Right ventricle myocardium inferior (tissue), 1 donor: ENCODE data around the gene FRS3. TPM values are rescaled to one million over a fixed set of nuclear protein-coding genes. Genes with fewer than 3 reads are reported as not detected.

Experiments
- ATAC-seq: fragments of 200-7000 bp; cut with Tn5 transposase; one replicate; pipeline ENCODE4 v1.9.1; 2020; ENCODE audit warnings: mild to moderate bottlenecking, moderate library complexity
- DNase-seq: peaks from one replicate; pipeline ENCODE4 v3.0.0; 2021; ENCODE audit errors: missing footprints
- intact Hi-C: fragments of 100-400 bp; cut with DNase I; formaldehyde crosslinking; loops from one replicate; pipeline ENCODE4 v1.11.0; 2022
- total RNA-seq: library from RNA; stranded (reverse); fragmentation: NEBNext Ultra II Directional; extraction: Animal tissue kit (Norgen Biotek cat#: 25700); gene quantifications from one replicate; pipeline ENCODE4 v1.2.1, GENCODE V29; 2021
- donor health status: DM: no; HTN: yes; CAD: no; lungs with severe emphysema.

Gene FRS3
- total RNA-seq, 1 donor from 2014 or later = 5.1 TPM

DNA sequence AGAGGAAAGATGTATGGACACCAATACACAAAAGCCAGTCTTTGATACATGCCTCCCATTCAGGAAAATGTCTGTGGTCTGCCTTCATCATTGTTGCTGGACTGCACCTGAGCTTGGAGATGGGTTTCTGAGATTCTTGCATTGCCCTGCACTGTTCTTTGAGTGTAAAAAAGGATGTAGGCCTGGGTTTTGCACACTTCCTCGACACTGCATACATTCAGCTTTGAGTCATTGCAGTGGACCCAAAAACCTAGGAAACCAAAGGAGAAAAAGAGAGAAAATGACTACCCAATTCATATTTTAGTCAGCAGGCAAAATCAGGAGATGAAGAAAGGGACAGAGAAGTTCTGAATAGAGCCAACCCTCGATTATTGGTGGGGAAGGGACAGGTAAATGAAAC is 16.8 kb upstream of the FRS3 start:
- DNase-seq = no peak
- intact Hi-C loops = no loop called here
- ATAC-seq = no peak

DNA sequence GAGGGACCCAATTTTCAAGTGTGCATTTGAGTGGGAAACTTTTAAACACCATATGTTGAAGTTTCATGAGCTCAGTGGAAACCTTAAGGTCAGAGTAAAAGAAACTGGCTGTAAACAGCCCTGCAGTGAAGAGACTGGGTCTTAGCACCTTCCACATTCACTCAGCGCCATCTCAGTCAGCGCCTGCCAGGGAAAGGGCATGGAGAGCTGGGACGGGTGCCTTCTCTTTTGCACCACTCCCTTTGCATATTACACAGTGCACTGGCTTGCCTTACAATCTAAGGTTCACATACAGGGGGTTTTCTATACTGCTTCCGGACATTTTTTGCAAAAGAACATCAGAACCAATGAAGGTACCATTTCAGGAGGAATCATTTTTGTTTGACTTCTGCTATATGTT is 12.3 kb upstream of the FRS3 start:
- ATAC-seq = no peak
- intact Hi-C loops = no loop called here
- DNase-seq = peak; percentile 70

DNA sequence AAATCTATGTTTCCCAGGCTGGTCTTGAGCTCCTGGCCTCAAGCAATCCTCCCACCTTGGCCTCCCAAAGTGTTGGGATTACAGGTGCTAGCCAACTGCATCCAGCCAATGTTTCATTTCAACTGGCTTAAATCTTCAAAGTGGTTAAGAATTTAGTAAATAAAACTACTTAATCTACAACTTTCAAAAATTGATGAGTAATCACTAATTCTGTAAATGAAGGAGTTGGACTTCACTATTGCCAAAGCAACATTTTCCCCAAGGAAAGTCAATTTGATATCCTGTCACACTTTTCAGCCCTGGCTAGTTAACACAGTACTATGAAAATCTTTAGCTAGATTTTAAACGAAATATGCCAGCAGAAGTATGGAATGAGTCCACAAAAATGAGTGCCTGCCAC is 11.6 kb upstream of the FRS3 start:
- intact Hi-C loops = no loop called here
- no peak for DNase-seq
- no peak for ATAC-seq

DNA sequence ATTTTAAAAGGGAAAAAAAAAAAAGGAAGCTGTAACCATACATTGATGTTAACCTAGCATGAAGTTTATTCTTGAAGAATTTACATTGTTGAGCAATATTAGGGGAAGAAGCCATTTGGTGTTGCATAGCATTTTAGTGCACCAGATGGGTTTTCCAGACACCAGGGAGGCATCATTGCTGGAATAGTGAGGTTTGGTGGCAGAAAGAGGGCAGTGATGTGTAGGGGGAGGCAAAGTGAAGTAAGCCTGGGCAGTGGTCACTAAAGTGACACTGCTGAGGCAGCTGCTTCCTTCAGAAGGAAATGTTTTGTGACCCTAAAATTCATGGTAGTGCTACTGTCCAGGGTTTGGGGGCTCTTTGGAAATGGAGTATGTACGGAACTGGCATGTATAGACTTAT is 10.3 kb upstream of the FRS3 start:
- ATAC-seq = no peak
- no peak for DNase-seq
- intact Hi-C loops = no loop called here

DNA sequence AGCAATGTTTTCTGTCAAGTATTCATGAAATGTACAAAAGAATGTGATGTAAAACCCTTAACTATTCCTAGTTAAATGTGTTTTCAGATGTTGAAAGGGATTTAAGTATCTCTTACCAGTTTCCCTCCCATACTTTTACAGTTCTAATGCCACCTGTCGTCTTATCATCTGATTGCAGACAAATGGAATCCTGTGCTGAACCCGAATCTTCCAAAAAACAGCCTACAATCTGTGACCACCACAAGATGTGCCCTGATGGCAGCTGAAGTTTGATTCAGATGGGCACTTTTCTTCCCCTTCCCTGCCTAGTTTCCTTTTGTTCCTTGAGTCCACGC is 9.7 kb upstream of the FRS3 start:
- no peak for ATAC-seq
- no peak for DNase-seq
- intact Hi-C loops = loop anchor here (5.0 to 10.0 kb wide), 3 partner anchors 108 to 1095 kb away; partner anchors contain the start of genes MRPS10 and USP49

DNA sequence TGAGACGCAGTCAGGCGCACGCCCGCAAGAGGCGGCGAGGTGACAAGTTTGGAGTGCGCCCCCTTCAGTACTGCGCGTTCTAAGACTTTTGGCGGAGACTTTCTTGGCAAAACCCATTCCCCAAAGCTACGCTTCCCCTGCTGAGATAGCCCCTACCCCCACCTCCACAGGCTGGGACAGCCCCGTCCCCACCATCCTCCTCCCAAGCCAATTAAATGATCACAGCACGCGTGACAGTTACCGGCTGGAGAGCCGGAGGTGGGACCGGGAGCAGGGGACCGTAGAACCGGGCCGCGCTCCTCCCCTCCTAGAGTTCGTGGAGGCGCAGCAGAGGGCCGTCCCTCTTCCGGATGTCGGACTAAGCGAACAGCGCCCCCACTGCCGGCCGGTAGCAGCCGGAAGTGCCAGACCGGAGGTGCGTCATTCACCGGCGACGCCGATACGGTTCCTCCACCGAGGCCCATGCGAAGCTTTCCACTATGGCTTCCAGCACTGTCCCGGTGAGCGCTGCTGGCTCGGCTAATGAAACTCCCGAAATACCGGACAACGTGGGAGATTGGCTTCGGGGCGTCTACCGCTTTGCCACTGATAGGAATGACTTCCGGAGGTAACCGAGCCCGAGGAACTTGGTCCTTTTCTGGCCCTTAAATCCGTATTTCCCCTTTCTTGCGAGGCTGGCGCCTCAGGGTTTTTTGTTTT is 7.7 kb upstream of the FRS3 start, which contains the start of gene TOMM6:
Gene TOMM6, plus strand, starts transcription at position 476 of the 699 bp plus-strand sequence. Its CDS starts 4 bp downstream, at position 480.
- ATAC-seq (peak; percentile 86), DNase-seq (peak; percentile 97)
- intact Hi-C loops = loop anchor here (1.0 to 10.0 kb wide), 6 partner anchors 53 to 1097 kb away; partner anchors contain the start of genes BYSL, MED20, MRPS10 and TFEB

DNA sequence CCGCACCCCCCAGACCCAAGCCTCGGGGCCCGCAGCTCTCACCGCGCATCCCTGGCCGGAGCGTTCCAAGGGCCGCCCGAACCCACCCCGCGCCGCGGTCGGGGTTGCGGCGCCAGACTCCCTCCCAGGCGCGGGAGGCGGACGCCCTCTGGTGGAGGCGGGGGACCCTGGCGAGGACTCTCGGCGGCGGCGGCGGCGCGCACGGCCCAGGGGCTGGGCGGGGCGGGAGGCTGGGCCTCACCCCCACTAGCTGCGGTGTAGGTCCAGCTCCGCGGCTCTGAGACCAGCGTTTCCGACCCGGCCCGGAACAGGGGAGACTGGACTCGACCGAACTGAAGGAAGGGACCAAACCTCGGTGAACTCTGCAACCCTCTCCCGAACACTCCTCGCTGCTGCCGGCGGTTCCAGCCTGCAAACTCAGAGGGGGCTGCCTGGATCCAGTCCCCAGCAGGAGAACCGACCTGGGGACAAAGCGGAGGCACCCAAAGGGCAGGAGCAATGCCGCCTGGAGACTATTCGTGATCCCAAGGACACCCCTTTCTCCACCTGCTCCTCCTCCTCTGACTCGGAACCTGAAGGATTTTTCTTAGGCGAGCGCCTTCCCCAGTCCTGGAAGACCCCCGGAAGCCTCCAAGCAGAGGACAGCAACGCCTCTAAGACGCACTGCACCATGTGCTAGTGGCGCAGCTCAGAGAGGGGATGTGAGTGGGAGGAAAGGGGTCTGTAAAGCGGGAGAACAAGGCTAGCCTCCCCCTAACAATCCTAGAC is 6.9 kb upstream of the FRS3 start:
- intact Hi-C loops = loop anchor here (1.0 to 10.0 kb wide), 6 partner anchors 52 to 1098 kb away; partner anchors contain the start of genes BYSL, MED20, MRPS10 and TFEB
- peak; percentile 93 for ATAC-seq
- DNase-seq = peak; percentile 94

DNA sequence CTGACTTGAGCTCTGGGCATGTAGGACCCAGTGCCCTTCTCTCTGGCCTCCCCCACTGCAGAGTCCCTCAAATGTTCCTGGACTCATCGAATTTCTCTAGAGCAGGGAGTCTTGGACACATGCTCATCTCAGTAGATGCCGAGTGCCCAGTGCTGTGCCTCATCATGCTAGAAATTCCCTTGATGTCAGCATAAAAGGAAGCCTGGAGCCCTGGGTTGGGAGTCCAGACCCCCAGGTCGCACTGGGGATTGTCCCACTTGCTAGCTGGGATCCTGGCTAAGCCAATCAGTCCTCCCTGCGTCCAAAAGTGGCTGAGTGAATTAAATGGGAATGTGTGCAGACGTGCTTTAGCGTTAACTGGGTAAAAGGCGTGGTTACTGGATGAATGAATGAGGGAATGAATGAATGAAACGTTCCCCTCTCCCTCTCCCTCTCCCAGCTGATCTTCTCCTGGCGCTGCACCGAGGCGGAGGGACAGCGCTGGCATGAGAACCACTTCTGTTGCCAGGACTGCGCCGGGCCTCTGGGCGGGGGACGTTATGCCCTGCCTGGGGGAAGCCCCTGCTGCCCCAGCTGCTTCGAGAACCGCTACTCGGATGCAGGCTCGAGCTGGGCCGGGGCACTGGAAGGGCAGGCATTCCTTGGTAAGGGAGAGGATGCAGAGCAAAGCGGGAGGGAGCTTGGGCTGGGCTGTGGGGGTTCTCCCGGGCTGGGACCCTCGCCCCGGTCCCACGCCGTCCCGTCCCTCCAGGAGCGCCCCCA is 6.2 kb upstream of the FRS3 start:
- ATAC-seq = peak; percentile 0
- DNase-seq = no peak
- intact Hi-C loops = loop anchor here (2.0 to 10.0 kb wide), 5 partner anchors 51 to 1099 kb away; partner anchors contain the start of genes MRPS10, TFEB and USP49

DNA sequence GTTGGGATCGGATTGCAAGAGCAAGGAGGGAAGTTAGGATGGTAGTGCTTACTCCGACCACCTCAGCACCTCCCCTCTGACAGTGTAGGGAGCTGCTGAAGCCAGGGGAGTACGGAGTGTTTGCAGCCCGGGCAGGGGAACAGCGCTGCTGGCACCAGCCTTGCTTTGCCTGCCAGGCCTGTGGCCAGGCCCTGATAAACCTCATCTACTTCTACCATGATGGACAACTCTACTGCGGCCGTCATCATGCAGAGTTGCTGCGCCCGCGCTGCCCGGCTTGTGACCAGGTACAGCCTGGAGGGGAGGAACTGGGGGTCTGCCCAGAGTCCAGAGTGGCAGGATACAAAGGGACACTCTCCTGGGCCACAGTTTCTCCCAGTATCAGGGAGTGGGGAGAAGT is 5.6 kb upstream of the FRS3 start:
- no peak for ATAC-seq
- intact Hi-C loops = loop anchor here (5.0 to 10.0 kb wide), 3 partner anchors 112 to 1100 kb away; partner anchors contain the start of genes MRPS10 and USP49
- DNase-seq = no peak

DNA sequence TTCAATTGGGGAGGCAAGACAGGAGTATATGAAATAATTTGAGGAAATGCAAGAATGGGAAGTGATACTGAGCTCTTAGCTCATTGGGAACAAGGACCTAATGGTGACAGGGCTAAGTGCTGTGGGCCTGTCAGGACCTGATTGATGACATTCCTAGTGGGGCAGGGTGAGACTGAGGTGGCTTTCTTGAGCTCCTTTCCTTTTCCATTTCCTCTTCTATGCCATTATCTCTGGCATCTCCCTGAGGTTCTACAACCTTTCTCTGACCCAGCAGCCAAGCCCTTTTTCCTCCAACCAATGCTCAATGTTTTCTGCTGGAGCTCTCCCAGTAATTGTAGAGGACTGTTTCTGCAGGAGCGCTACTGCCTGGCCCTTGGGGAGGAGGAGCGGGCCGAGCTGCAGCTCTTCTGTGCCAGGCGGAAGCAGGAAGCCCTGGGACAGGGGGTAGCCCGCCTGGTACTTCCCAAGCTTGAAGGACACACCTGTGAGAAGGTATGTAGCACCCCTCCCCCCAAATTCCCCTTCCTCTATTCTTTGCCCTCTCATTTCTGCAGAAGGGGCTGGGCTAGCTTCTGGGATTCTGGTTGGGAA is 5.0 kb upstream of the FRS3 start:
- intact Hi-C loops = loop anchor here (5.0 to 10.0 kb wide), 3 partner anchors 113 to 1100 kb away; partner anchors contain the start of genes MRPS10 and USP49
- ATAC-seq = no peak
- no peak for DNase-seq

DNA sequence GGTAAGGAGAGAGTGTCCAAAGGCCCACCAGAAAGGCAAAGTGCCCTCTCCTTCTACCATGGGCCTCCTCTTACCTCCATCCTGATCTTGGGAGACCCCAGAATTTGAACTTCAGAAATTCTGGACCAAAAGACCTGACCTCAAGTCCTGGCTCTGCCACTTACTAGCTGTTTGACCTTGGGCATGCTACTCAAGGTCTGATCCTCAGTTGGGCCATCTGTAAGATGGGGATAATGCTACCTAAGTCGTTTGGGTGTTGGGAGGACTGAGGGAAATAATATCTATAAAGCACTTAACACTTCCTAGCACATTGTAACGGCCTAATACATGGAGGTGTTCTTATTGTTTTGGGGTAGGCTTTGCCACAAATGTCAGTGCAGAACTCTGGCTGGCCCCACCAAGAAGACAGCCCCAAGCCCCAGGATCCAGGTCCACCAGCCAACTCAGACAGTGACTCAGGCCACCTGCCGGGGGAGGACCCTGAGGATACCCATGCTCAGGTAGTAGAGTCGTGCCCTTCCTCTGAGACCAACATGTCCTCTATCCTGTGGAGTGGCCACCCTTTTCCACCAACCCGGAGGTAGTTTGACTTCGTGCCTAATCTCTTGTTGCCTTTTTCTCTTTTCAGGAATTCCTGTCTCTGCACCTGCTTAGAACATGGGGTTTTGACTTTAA is 3.5 kb upstream of the FRS3 start:
- ATAC-seq (no peak), DNase-seq (no peak)
- intact Hi-C loops = loop anchor here (10.0 kb wide), 1 partner anchor 1102 kb away; no protein-coding TSS in a partner anchor

DNA sequence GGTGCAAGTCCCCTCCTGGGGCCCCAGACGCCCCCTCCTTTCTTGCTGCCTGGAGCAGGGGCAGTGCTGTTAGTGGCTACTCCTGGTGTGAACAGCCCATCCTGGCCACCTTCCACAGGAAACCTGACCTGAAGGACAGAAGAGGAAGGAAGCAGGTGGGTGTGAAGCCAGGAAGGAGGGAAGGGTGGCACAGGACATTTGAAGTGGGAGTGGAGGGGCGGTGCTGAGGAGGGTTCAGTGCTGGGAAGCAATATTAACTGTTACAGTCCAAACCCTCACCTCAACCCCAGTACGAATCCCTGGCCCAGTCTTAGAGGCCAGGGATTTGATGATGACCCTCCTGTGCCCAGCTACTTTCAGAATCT is 1.6 kb upstream of the FRS3 start:
- DNase-seq = no peak
- intact Hi-C loops = loop anchor here (10.0 kb wide), 1 partner anchor 1103 kb away; no protein-coding TSS in a partner anchor

DNA sequence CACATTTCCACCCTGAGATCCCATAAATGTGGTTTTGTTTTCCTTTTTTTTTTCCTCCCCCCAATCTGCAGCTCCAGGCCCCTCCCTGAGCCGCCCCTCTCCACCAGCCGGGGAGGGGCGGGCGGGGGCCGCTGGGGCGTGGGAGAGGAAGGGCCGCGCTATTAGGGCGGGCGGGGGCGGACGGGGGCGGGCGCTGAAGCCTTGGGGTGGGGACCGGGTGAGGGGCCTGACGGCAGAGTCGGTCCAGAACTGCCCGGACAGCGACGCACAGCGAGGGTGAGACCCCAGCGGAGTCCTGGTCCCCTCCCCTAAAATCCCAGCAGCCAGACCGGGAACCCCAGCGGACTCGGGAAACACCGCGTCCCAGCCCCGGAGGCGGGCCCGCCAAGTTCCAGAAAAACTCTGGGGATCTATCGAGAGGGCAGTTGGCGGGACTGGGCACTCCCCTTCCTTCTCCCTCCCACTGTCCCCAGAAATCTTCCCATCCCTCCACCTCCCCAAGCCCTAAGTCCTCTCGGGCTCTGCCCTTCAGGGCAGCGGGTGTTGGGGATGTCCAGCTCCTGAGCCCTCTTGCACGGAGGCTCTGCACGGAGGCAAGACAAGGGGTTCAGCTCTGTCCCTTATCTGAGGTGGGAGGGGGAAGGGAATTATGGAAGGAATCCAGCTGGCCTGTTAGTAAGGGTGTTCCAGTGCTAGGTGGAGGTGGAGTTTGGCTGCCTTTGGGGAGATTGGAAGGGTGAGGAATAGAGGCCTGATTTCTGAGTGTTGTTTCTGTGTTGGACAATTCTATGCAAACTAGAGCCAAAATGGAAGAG is 1.1 kb upstream of the FRS3 start, which contains the start of gene PRICKLE4:
Gene PRICKLE4, plus strand, starts transcription at position 232 of the 815 bp plus-strand sequence. CDS start 2,692 bp downstream, outside the sequence.
- ATAC-seq (peak; percentile 36), DNase-seq (peak; percentile 76)
- intact Hi-C loops = loop anchor here (1.0 to 10.0 kb wide), 4 partner anchors 157 to 1104 kb away; no protein-coding TSS in a partner anchor

More for the DNA sequence above, 1.6 kb upstream of the FRS3 start:
- no peak for ATAC-seq

DNA sequence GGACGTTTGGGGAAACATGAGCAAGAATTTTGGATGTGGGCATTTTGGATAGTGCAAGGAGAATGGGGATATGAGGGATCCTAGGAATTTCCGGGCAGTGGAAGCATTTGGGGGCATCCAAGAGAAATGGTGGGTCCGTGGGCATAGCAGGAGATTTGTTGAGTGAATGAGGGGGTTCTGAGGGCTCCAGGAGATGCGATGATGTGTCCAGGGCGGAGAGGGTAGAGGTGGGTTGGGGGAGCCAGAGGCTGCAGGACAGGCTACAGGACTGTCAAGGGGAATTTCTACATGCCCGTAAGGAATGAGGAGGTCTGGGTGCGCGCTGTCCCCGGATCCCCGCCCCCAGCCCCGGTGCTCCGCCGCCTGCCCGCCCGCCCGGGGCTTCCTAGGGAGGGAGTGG is 364 bp downstream of the FRS3 start:
- ATAC-seq = no peak
- DNase-seq = no peak
- intact Hi-C loops = loop anchor here (2.0 to 5.0 kb wide), 4 partner anchors 45 to 412 kb away; partner anchors contain the start of gene TFEB

DNA sequence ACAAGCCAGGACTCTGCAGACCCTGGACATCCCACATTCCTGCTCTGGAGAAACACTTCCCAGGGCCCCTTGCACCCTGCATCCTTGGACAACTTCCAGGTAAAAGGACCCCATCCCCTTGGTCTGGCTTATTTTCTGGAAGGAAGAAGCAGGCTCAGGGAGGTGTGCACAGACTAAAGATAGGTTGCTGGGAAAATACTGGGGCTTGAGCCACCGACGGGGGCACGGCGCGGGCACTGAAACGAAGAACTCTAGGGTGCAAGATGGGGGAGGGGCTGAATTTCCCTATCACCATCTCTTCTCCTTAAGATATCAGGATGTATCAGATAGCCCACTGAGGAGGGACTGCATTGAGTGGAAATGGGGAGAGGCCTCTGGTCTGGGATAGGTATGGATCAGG is 805 bp downstream of the FRS3 start:
- DNase-seq = no peak
- ATAC-seq = no peak
- intact Hi-C loops = loop anchor here (2.0 to 5.0 kb wide), 4 partner anchors 44 to 412 kb away; partner anchors contain the start of gene TFEB

DNA sequence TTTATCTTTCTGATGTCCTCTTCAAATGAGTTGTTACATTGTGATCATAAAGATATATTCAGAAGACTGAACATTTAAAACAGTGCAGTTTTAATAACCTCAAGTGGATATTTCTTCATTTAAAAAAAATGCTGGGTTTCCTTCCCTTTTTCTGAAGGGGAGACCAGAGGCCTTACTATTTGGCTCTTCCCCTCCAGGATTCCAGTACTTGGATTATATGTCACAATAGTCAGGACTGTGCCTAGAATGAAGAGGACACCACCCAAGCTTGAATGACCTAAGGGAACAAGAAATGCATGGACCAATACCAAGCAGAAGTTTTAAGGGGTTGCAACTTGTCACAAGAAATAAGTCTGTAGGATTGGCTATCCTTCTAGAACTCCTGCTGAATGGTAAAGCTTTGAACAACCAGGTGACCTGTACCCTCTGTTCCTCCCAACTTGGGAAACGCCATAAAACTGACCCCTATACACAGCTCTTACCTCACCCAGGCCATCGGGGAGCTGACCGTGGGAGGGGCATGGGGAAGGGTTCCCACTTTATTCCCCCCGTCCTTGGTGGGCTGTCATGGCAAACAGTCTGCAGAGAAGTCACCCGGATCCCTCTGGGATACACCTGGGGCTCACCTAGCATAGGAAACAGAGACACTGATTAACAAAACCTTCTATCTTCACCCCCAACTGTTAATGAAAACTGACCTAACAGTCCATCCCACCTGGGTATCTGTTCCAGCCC is 2.0 kb downstream of the FRS3 start:
- ATAC-seq = no peak
- intact Hi-C loops = loop anchor here (2.0 to 5.0 kb wide), 4 partner anchors 43 to 410 kb away; partner anchors contain the start of gene TFEB

More for the DNA sequence above, 2.0 kb downstream of the FRS3 start:
- no peak for DNase-seq
